HG03175 (cell line): ENCODE data around the gene AREL1.

Source experiments
- ATAC-seq: cut with Tn5 transposase; IDR thresholded peaks from one replicate; pipeline ENCODE4 v1.9.1; 2021; ENCODE audit warnings: mild to moderate bottlenecking, moderate library complexity; ENCODE audit not compliant: unreplicated experiment

Gene AREL1

DNA sequence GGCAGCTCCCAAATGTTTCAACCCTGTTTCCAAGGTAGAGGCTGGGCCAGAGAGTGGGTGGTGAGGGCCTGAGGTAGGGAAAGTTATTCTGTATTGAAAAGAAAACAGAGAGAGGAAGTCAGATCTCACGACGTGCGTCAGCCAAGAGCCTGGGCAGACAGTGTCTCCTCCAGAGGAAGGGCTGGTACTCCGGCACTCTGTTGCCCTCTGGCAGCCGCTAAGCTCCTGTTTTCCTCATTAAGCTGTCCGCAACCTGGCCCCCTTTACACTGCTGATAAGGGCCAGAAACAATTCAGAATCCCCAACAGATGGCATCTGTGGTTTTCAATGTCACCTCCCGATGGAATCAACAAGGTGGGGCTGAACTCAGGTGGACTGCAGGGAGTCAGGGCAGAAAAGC, 74.8 kb downstream of the AREL1 start:
- no peak for ATAC-seq

GRCh38 chr14:74637178-74637550, 75.7 kb downstream of the AREL1 start:
- no peak for ATAC-seq

DNA sequence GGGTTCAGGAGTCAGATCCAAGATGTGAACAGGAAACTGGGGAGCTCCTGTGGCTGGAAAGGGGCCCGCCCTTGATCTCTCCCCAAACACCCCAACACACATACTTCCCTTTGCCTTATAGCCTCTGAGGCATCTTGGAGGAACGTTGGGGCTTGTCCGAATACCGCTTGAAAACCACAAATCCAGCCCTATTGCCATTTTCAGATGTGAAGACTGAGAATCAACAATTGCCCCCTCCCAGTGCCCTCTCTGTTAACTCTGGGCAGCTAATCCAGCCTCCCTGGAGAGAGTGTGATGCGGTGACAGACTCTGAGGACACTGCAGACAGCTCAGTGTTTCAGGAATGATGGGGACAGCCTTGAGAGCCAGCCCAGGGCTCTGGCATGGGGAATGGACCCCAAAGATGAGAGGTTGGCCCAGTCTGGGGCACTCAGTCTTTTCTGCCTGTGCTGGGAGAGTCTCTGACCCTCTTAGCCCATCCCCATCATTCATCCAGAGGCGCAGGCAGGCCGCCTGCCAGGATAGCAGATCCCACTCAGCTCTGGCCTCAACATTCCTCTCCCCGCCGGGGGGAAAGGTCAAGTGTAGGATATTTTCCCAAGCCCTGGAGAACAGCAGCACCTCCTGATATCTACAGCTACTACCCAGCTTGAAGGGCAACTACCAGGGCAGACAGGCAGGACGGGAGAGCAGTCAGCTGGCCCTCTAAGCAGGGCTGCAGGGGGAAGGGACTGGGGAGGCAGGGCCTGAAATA, 76.3 kb downstream of the AREL1 start:
- ATAC-seq = no peak

GRCh38 chr14:74635847-74636246, 77.0 kb downstream of the AREL1 start:
- no peak for ATAC-seq

DNA sequence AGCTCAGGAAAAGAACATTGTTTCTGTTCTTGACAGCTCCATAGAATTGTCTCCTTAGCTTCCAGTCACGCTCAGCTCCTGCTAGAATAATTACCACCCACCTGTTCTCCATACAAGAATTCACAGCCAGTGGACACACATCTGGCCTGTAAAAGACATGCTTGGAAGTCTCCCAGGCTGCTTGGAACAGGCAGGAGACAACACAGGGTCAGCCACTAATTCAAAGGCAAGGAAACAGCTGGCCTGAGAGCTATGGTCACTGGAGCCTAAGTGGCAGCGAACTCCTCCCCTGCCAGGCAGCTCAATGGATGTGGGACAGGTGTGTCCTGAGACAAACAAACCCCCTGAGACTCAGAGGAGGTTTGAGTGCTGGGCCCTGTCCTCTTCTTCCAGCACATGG, 77.9 kb downstream of the AREL1 start:
- no peak for ATAC-seq

DNA sequence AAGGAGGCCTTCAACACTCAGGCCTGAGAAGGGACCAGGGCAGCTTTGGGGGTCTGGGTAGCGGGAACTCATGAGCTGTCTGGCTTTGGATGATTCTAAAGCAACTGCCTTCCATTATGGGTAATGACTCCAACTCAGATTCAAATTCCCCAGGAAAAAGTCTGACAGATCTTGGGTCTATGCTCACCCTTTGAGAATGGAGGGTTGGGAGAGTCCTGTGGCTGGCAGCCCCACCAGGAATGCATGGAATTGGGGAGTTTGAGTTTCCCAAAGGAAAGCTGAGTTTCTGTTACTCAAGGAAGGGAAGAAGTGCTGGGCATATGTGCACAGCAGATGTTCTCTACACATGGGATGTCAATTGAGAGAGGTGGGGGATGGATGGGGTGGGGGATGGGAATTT, 78.4 kb downstream of the AREL1 start:
- no peak for ATAC-seq

DNA sequence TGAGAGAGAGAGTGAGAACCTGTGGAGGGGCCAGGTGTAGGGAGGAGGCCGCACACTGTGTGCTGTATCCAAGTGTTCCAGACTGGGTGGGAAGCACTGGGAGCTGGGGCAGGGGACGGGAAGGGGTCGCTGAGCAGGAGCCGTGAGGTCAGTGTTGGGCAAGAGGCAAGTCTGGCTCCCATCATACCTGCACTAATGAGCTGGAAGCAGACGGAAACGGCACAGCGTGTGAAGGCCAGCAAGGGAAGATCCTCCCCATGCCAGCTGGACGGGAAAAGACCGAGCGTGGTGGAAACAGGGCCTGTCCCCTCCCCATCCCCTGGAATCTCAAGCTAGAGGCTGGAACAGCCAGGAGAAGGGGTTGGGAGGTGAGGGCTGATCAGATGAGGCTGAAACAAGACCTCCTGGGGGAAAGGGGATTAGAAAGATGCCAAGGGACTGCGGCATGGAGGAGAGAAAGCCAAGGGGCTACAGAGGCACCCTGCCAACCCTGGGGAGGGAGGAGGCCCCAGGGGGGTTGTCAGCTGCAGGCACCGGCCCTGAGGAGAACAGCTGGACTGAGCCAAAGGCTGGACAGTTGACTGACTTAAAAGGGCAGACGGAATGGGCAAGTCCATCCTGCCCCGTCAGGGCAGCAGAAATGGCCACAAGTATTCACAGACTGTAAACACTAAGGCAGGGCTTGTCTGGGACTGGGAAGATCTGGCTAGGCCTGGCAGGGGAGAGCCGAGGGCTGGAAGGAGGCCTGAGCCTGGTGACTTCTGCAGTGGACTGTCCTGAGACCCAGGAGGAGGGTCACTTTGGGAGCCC, 81.8 kb downstream of the AREL1 start:
- no peak for ATAC-seq

DNA sequence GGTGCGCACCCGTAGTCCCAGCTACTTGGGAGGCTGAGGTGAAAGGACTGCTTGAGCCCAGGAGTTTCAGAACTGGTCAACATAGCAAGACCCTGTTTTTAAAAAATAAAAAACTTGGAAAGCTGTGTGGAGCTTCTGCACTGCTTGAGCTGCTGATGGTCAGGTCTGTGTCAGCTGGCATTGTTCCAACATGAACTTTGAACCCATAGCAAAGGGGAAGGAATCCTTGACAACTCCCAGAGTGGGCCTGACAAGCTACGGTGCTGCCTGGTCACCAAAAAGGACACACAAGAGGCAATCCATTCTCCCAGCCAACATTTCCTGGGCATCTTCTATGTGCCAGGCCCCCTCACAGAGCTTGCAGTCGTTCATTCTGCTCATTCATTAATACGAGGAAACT, 84.5 kb downstream of the AREL1 start:
- ATAC-seq = no peak

DNA sequence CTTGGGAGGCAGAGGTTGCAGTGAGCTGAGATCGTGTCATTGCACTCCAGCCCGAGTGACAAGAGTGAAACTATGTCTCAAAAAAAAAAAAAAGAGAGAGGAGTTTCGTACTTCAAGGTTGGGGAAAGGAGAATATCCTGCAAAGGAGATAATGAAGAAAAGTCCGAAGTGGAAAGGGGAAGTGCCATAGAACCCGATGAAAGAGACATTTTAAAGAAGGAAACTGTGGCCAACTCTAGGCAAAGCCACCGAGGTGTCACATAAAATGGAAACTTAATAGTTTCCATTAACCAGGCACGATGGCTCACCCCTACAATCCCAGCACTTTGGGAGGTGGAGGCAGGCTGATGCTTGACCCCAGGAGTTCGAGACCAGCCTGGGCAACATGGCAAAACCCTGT, 85.8 kb downstream of the AREL1 start:
- ATAC-seq = no peak

DNA sequence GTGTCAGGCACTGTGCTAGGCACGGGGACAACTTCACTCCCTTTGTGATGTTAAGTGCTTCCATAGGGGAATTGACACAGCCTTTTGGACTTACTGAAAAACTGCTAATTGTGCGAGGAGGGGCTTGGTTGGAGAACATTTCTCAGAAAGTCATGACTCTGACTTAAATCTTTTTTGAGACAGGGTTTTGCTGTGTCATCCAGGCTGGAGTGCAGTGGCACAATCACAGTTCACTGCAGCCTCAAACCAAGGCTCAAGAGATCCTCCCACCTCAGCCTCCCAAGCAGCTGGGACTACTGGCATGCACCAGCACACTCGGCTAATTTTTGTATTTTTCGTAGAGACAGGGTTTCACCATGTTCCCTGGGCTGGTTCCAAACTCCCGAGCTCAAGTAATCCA, 90.6 kb downstream of the AREL1 start:
- no peak for ATAC-seq

DNA sequence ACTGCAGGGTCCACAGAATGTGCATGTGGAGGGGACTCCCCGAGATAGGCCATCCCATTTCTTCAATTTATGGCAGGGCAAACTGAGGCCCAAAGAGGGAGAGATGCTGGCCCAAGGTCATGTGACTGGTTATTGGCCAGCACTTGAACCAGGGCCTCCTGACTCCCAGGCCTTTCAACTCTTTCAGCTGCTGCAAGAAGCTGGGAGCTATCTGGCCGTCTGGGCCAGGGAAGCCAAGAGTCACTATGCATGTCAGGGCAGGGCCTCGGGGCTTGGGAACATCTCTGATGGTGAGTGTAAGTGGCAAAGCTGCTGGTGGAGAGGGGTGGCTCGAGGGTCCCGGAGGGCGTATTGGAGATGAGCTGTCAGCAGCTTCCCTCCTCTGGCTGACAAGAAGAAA, 91.3 kb downstream of the AREL1 start:
- ATAC-seq = no peak

GRCh38 chr14:74620923-74621322, 92.0 kb downstream of the AREL1 start:
- no peak for ATAC-seq

DNA sequence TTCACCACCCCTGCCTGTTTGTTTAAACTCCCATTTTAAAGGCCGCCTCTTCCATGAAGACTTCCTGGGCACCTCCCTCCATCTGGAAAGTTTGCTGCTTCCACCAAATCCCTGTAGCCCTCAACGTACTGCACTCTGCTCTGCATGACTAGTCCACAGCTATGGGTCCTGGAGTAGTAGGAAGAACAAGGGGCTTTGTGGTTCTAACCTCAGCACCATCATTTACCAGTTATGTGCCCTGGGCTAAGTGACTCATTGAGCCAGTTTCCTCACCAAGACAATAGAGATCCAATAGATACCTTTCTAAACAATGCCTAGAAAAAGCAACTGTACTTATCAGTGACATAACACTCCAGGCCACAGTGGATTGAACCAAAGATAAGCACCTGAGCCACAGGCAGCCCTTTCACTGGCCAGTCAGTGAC, 92.4 kb downstream of the AREL1 start:
- no peak for ATAC-seq

DNA sequence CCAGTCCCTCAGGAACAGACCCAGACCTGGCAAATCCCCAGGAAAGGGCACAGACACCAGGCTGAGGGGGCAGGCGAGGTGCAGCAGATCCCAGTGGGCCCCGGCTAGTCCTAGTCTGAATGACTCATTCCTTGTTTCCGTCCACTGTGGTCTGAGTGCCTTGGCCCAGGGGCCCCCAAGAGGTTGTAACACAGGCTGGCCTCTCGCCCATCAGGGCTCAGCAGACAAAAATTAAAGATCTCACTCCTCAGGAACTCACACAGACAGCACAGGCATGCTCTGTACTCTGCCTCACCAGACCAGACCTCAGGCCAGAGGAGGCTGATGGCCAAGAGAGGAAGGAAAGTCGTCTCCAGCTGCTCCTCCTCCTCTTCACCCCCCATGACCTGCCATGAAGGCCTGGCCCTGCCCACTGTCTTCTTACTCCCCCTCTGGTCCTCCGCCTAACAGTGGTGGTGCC, 93.2 kb downstream of the AREL1 start:
- no peak for ATAC-seq

- ATAC-seq = peak; percentile 72
These were observed 94.6 kb downstream of the AREL1 start for GRCh38 chr14:74618078-74618952.

DNA sequence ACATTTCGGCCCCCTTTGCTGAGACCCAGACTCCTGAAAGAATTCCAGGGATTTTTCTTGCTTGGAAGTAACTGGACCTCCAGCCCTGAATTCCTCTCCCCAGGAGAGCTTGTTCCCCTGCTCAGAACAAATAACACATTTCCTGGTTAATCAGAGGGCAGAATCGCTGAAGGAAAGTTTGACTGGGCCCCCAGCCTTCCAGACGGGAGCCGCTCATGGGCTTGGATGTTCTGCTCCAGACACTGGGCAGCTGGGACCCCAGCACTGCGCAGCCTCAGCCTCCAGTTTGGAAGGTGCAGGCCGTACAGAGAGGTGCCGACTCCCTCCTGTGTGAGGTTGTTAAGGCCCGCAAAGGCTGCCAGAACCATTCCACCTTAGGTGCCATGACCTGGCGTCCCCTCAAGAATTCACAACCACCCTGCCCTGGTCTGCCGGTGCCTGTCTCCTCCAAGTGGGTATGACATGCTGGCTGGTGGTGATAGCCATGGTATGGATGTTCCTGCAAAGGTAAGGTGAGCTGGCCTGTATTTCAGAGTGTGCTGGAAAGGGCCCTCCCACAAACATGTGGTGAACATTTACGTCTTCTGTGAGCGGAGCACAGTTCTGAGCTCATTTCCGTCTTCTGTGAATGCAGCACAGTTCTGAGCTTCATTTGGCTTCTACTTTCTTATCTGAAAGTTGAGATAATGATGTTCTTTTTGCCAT, 95.7 kb downstream of the AREL1 start:
- ATAC-seq = no peak

DNA sequence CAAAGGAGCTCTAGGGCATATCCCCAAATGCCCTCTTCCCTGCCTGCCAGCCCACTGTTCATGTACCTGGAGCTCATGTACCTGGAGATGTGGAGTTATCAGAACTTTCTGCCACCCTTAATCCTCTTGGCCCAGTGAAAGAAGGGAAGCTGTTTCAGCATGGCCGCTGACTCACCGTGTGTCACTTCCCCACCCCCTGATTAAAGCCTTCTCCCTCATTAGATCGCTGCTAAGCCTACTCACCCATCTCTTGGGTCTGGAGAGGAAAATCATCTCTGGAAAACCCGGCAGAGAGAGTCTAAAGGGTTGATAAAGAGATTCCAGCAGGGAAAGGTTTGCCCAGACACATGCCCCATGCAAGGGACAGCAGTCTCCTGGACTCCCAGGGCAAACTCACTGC, 96.4 kb downstream of the AREL1 start:
- no peak for ATAC-seq

GRCh38 chr14:74615735-74616134, 97.1 kb downstream of the AREL1 start:
- ATAC-seq = no peak

GRCh38 chr14:74614508-74615495, 98.1 kb downstream of the AREL1 start:
- no peak for ATAC-seq
